OCI-LY7 (cell line): Measurements from ENCODE around the gene KIF3C. TPM values are rescaled to one million over a fixed set of nuclear protein-coding genes. Genes with fewer than 3 reads are reported as not detected.
"Not testable (repeated sequence)": the region's sequence is repeated elsewhere in the genome, so short reads cannot be mapped to it uniquely, and the experiment has no call there.

ENCODE experiments used
- BruUV-seq: library from RNA; stranded (reverse); fragments of 400-500 nt; replicated peaks from 2 replicates; lab custom pipeline; 2021; lab: Mats Ljungman, UMichigan
- CTCF ChIA-PET: fragments of 300-600 bp; sonication (Branson Sonifier 250); formaldehyde crosslinking; loops from one replicate; lab custom pipeline; 2022; ENCODE audit warnings: antibody characterized with exemption; ENCODE audit not compliant: unreplicated experiment; lab: Charles Lee
- POLR2A ChIA-PET: fragments of 300-600 bp; sonication (Branson Sonifier 250); formaldehyde crosslinking; loops from one replicate; lab custom pipeline; 2022; ENCODE audit warnings: antibody characterized with exemption; lab: Charles Lee
- DNase-seq: peaks from one replicate; pipeline ENCODE4 v3.0.0-alpha.2; 2015; ENCODE audit warnings: low spot score
- H2AFZ ChIP-seq: fragments of 200-600 bp; sonication (generic), shearing (Covaris generic); 2 replicates; pipeline ENCODE4 v1.6.1; 2014; ENCODE audit warnings: mild to moderate bottlenecking, antibody characterized with exemption, low read length, moderate library complexity
- H3K27ac ChIP-seq: fragments of 200-600 bp; sonication (generic); 2 replicates; pipeline ENCODE4 v1.5.1; 2014; ENCODE audit warnings: mixed run types, low read depth, mild to moderate bottlenecking, moderate library complexity, low read length, inconsistent platforms; ENCODE audit not compliant: poor library complexity, severe bottlenecking
- H3K36me3 ChIP-seq: fragments of 200-600 bp; sonication (generic); 2 replicates; pipeline ENCODE4 v1.6.1; 2014; ENCODE audit warnings: mild to moderate bottlenecking, antibody characterized with exemption, low read length, moderate library complexity, mixed read lengths; ENCODE audit not compliant: insufficient read depth
- H3K4me1 ChIP-seq: fragments of 200-600 bp; sonication (generic); 2 replicates; pipeline ENCODE4 v1.5.1; 2014; ENCODE audit warnings: mild to moderate bottlenecking, low read length; ENCODE audit not compliant: insufficient read depth, poor library complexity, severe bottlenecking
- H3K4me2 ChIP-seq: fragments of 200-600 bp; sonication (generic); 2 replicates; pipeline ENCODE4 v1.6.1; 2014; ENCODE audit warnings: mild to moderate bottlenecking, low read length
- H3K4me3 ChIP-seq: fragments of 200-600 bp; sonication (generic); 2 replicates; pipeline ENCODE4 v1.5.1; 2014; ENCODE audit warnings: mild to moderate bottlenecking, low read depth, low read length; ENCODE audit not compliant: poor library complexity, severe bottlenecking
- H3K79me2 ChIP-seq: fragments of 200-600 bp; sonication (generic); 2 replicates; pipeline ENCODE4 v1.6.1; 2016; ENCODE audit warnings: low read depth, mild to moderate bottlenecking, low read length, moderate library complexity, mixed read lengths; ENCODE audit not compliant: insufficient read depth
- H3K9me2 ChIP-seq: fragments of 200-600 bp; sonication (generic); 2 replicates; pipeline ENCODE4 v1.6.1; 2016; ENCODE audit warnings: mild to moderate bottlenecking, low read length, mixed read lengths; ENCODE audit not compliant: insufficient read depth
- H3K9me3 ChIP-seq: fragments of 200-600 bp; sonication (generic); 2 replicates; pipeline ENCODE4 v1.6.1; 2014; ENCODE audit warnings: mild to moderate bottlenecking, mixed run types, low read length, mixed read lengths
- H4K20me1 ChIP-seq: fragments of 200-600 bp; sonication (generic); 2 replicates; pipeline ENCODE4 v1.6.1; 2014; ENCODE audit warnings: mild to moderate bottlenecking, antibody characterized with exemption, low read length, moderate library complexity, mixed read lengths; ENCODE audit not compliant: insufficient read depth
- CTCF ChIP-seq: fragments of 200-600 bp; sonication (generic); conservative IDR thresholded peaks from 2 replicates; pipeline ENCODE4 v1.5.1; 2014; ENCODE audit warnings: mild to moderate bottlenecking, antibody characterized with exemption, low read length, moderate library complexity, mixed read lengths
- EZH2phosphoT487 ChIP-seq: fragments of 200-600 bp; sonication (generic); IDR thresholded peaks from 2 replicates; pipeline ENCODE4 v1.6.1; 2018; ENCODE audit warnings: low read depth, borderline replicate concordance, mild to moderate bottlenecking, mixed run types, antibody characterized with exemption, low read length, moderate library complexity, mixed read lengths
- intact Hi-C: fragments of 100-400 bp; cut with micrococcal nuclease; formaldehyde crosslinking; loops from one replicate; pipeline ENCODE4 v1.10.0; 2022; ENCODE audit not compliant: unreplicated experiment
- total RNA-seq, 2 experiments: library from RNA; depleted of rRNA in 1 of 2; stranded (reverse); fragments of >200 nt in 1 of 2; shearing (Covaris generic) in 1 of 2; gene quantifications; 2 replicates each; pipeline ENCODE4 v1.2.3, GENCODE V29; 2014 to 2022

The KIF3C gene
- total RNA-seq, 2 experiments from 2014 or later: 3.8 to 11.4 TPM

GRCh38 chr2:25920786-25921415, 61.4 kb downstream of the KIF3C start:
- BruUV-seq: no TSS peak
- intact Hi-C loops: no loop called here
- TF ChIP-seq EZH2phosphoT487 (no peak), CTCF (no peak)
- H4K20me1 ChIP-seq: no peaks in the 10 kb centered on the region
- H2AFZ ChIP-seq: no peak overlapping the region
- no peak for DNase-seq
- no peak overlapping the region for H3K4me2 ChIP-seq
- no peaks in the 10 kb centered on the region for H3K79me2 ChIP-seq
- no peaks in the 10 kb centered on the region for H3K36me3 ChIP-seq
- H3K4me1 ChIP-seq: no peaks in the 10 kb centered on the region
- ChIA-PET CTCF (no interaction called here), POLR2A (interaction anchor here (1.0 kb wide), 1 partner anchor 110 kb away, joined by 3 read pairs; no protein-coding TSS in a partner anchor)
- no peak overlapping the region for H3K27ac ChIP-seq
- no peaks in the 10 kb centered on the region for H3K9me2 ChIP-seq
- H3K4me3 ChIP-seq: no peak overlapping the region
- H3K9me3 ChIP-seq: no peaks in the 10 kb centered on the region

- POLR2A ChIA-PET: interaction anchor here (1.0 kb wide), 1 partner anchor 109 kb away, joined by 3 read pairs; no protein-coding TSS in a partner anchor
- Histone ChIP-seq H3K79me2 (no peaks in the 10 kb centered on the region), H4K20me1 (no peaks in the 10 kb centered on the region), H3K9me2 (no peaks in the 10 kb centered on the region), H3K4me3 (no peak overlapping the region), H3K4me1 (no peaks in the 10 kb centered on the region), H3K27ac (no peak overlapping the region), H3K4me2 (no peak overlapping the region), H3K36me3 (no peaks in the 10 kb centered on the region), H2AFZ (no peak overlapping the region), H3K9me3 (no peaks in the 10 kb centered on the region)
- no peak for TF ChIP-seq CTCF
- no TSS peak for BruUV-seq
- DNase-seq: no peak
- intact Hi-C loops: no loop called here
- CTCF ChIA-PET: no interaction called here
Observed at GRCh38 chr2:25920336-25920735, 62.0 kb downstream of the KIF3C start.

- no TSS peak for BruUV-seq
- Histone ChIP-seq H3K4me3 (no peak overlapping the region), H3K36me3 (no peaks in the 10 kb centered on the region), H3K4me2 (no peak overlapping the region), H3K9me2 (no peaks in the 10 kb centered on the region), H3K9me3 (no peaks in the 10 kb centered on the region), H3K79me2 (no peaks in the 10 kb centered on the region), H2AFZ (no peak overlapping the region), H4K20me1 (no peaks in the 10 kb centered on the region), H3K4me1 (no peaks in the 10 kb centered on the region), H3K27ac (no peak overlapping the region)
- ChIA-PET POLR2A (no interaction called here), CTCF (no interaction called here)
- intact Hi-C loops: no loop called here
- DNase-seq: no peak
- no peak for TF ChIP-seq CTCF
- no peak for TF ChIP-seq EZH2phosphoT487
Observed at GRCh38 chr2:25917832-25918231, 64.5 kb downstream of the KIF3C start.

- H3K79me2 ChIP-seq, H3K9me3 ChIP-seq, H3K27ac ChIP-seq, DNase-seq, H3K4me3 ChIP-seq, CTCF ChIA-PET, BruUV-seq, H3K36me3 ChIP-seq, H4K20me1 ChIP-seq, POLR2A ChIA-PET, H3K9me2 ChIP-seq, intact Hi-C loops, H2AFZ ChIP-seq, H3K4me1 ChIP-seq, H3K4me2 ChIP-seq: not testable (repeated sequence)
Observed at GRCh38 chr2:25917411-25917810, 64.9 kb downstream of the KIF3C start.
